Activated T-cell treated with anti-CD3 and anti-CD28 coated beads for 24 hours (primary cell): ENCODE data around the gene ZNF445.
"Not testable (repeated sequence)": the region's sequence is repeated elsewhere in the genome, so short reads cannot be mapped to it uniquely, and the experiment has no call there.

ENCODE experiments used
- DNase-seq: peaks from one replicate; pipeline ENCODE4 v3.0.0-alpha.2; 2020; ENCODE audit warnings: low read depth

ZNF445 gene

GRCh38 chr3:44477312-44478030 lies at the start of gene ZNF445:
ZNF445 (minus strand) TSS chr3:44477670; CDS start chr3:44455549, 22,121 bp downstream.
- DNase-seq = peak; percentile 72

DNA sequence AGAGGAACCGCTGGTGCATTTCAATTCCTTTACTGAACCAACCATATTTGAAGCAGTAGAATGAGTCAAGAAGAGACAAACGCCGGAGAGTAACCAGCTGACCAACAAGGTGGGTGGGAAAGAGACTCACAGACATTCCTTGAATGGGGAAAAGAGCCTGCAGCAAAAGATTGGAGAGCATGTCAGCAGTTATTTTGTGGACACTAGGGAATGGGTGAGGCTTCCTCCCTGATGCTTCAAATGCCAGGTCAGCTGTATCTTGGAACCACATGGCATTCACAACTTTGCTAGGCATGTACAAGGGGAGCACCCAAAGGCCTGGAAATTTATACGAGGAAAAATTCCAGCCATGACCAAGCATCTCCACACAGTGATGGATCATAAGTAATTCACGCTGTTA lies 47.6 kb upstream of the ZNF445 start:
- DNase-seq = no peak

DNA sequence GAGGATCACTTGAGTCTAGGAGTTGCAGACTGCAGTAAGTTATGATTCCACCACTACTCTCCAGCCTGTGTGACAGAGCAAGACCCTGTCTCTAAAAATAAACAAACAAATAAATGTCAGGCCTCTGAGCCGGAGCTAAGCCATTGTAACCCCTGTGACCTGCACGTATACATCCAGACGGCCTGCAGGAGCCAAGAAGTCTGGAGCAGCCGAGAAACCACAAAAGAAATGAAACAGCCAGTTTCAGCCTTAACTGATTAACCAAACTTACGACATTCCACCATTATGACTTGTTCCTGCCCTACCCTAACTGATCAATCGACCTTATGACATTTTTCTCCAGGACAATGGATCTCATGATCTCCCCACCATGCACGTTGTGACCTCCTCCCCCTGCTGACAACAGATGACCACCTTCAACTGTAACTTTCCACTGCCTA lies 45.0 kb upstream of the ZNF445 start:
- DNase-seq = no peak

DNA sequence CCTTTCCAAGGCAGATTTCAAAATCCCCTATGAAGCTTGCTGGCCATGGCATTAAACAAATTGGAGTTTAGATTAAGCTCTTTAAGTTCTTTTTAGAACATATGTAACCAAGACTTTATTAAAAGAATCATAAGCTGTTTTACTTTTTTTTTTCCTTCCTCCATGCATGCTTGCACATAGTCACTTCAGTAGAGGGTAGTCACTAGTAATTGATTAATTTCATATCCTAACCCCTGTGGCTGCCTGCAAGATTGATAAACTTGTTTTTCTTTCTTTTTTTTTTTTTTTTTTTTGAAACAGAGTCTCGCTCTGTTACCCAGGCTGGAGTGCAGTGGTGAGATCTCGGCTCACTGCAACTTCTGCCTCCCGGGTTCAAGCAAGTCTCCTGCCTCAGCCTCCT lies 44.3 kb upstream of the ZNF445 start:
- no peak for DNase-seq

GRCh38 chr3:44518782-44519156 lies 41.3 kb upstream of the ZNF445 start:
- DNase-seq = no peak

DNA sequence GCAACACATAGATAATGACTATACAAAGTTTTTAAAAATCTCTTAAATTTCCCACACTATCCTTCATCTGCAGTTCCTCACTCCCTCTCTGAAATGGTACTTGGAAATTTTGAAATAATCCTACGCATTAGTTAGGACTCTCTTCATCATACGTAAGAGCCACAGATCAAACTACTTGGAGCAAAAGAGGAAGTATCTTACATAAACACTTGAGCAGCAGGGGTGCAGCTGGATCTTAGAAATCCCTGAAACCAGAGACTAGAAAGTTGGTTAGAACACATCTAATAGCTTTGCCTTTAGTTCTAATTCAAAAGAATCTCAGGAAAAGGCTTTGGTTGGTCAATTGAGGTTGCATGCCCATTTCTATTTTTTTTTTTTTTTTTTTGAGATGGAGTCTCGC lies 38.8 kb upstream of the ZNF445 start:
- DNase-seq = no peak

- no peak for DNase-seq
Measured at GRCh38 chr3:44513513-44513912, 36.0 kb upstream of the ZNF445 start.

DNA sequence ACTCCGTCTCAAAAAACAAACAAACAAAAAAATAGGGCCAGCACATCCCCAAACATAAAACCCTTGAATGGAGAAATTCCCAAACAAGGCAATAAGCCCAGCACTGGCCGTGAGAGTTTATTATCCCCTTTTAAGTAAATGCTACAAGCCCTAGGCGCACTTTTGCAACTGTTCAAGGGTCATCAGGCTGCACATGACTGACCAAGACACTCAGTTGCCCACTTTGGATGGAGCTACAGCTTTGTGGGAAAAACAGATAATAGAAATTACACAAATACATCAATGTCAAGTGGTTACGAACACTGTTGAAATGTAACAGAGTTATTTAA lies 33.7 kb upstream of the ZNF445 start:
- DNase-seq = no peak

GRCh38 chr3:44510000-44510368 lies 32.5 kb upstream of the ZNF445 start:
- no peak for DNase-seq

GRCh38 chr3:44509393-44509921 lies 32.0 kb upstream of the ZNF445 start:
- DNase-seq = no peak

- no peak for DNase-seq
Measured at GRCh38 chr3:44506961-44507360, 29.5 kb upstream of the ZNF445 start.

DNA sequence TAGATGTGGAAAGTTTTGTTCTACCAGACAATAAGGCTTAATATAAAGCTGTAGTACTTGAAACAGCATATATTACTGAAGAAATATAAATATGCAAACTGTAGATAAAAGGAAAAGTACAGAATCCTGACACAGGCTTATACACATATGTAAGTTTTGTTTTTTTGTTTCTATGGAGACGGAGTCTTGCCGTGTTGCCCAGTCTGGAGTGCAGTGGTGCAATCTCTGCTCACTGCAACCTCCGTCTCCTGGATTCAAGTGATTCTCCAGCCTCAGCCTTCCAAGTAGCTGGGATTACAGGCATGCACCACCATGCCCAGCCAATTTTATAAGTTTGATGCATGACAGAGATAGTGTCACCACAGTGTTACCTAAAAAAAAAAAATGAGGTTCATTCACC lies 29.1 kb upstream of the ZNF445 start:
- no peak for DNase-seq

- no peak for DNase-seq
Measured at GRCh38 chr3:44504566-44504965, 27.1 kb upstream of the ZNF445 start.

DNA sequence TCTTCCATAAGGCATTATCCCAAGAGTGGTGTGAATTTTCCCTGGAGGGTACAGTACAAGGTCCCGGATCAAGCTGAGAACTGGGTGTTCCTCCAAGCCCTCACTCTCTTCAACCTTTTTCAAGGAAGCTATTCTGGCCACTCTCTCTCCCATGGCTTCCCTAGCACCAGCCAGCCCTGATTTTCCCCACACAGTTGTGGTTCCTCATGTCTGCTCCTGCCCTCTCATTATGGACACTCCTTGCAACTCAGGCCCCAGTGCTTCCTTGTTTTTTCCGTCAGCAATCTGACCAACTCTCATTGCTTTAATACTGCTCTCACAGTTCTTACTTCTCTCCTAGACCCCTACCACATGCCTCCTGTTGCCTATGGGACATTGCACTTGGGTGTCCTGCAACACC lies 25.7 kb upstream of the ZNF445 start:
- not testable (repeated sequence) for DNase-seq

DNA sequence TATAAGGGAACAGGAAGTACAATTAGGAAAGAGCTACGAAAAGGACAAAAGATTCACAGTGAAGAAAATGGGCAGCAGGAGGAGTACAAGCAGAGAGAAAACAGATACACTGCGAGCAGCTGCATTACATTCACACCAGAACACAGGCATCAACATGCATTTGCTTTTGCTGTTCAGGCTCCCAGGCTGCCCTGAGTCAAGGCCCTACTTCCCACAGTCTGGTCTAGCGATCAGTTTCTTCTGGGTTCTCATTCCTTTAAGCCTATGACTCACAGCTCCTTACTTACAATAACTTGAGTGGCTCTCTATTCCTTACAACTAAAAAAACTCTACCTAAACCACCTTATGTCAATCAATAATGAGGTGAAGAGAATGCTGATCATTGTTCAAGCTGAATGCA lies 24.5 kb upstream of the ZNF445 start:
- DNase-seq = no peak

DNA sequence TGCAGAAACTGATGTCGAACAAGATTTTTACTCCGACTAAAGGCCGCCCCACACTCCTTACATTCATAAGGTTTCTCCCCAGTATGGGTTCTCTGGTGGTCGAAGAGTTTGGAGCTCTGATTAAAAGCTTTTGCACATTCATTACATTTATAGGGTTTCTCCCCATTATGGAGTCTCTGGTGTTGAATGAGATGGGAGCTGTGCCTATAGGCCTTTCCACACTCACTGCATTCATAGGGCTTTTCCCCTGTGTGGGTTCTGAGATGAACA lies 22.4 kb upstream of the ZNF445 start:
- DNase-seq = not testable (repeated sequence)

DNA sequence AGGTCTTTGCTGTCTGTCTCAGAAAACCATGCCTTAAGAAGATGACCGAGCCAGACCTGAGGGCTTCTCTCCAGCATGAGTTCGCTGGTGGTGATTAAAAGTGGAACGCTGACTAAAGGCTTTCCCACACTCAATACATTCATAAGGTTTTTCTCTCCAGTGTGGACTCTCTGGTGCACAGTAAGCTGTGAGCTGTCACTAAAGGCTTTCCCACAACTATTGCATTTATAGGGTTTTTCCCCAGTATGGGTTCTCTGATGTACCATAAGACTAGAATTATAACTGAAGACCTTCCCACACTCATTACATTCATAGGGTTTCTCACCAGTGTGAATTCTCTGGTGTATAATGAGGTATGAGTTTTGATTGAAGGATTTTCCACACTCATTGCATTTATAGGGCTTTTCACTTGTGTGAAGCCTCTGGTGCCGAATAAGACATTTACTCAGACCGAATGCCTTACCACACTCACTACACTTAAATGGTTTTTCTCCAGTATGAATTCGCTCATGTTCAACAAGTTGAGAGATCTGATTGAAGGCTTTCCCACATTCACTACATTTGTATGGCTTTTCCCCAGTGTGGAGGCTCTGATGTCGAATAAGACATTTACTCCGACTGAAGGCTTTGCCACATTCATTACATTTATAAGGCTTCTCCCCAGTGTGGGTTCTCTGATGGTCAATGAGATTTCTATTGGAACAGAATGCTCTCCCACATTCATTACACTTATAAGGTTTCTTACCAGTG lies 21.9 kb upstream of the ZNF445 start:
- no peak for DNase-seq

GRCh38 chr3:44495636-44496415 lies 18.4 kb upstream of the ZNF445 start:
- DNase-seq = no peak

- no peak for DNase-seq
Measured at GRCh38 chr3:44492496-44492895, 15.0 kb upstream of the ZNF445 start.

GRCh38 chr3:44482721-44483120 lies 5.3 kb upstream of the ZNF445 start:
- no peak for DNase-seq

GRCh38 chr3:44478606-44479094 lies 1.2 kb upstream of the ZNF445 start:
- DNase-seq = no peak

DNA sequence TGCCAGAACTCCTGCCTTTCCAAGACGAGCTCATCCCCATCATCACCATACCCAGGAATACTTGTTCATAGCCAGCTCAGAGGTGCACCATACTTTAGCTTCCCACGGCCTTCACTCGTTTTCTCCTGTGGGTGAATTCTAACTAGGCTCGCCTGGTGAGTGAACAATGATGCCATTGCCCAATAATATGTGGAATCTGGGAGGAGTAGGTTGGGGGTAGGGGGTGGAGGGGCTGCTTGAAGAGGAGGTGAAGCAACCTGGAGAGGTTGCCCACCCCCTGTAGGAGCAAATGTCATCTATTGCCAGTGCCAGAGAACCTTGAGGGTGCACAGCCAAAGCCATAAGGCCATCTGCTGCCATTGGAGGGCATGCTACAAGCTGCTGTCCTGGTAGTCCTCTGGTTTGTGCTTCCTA lies 592 bp upstream of the ZNF445 start:
- no peak for DNase-seq

- DNase-seq = no peak
Measured at GRCh38 chr3:44476963-44477311, 533 bp downstream of the ZNF445 start.
